Astrocyte (in vitro differentiated cells and primary cell): ENCODE results near the gene SLC35A3. TPM values are rescaled to one million over a fixed set of nuclear protein-coding genes. Genes with fewer than 3 reads are reported as not detected.

Experiments
- DNase-seq: peaks from one replicate; pipeline ENCODE4 v3.0.0-alpha.2; 2010; ENCODE audit warnings: low read depth
- FAIRE-seq: peaks from 2 replicates; lab custom pipeline; 2011; peaks lifted over from hg19 to GRCh38; lab: Jason Lieb, UNC
- H2AFZ ChIP-seq: 2 replicates; pipeline ENCODE4 v1.6.0; 2012; ENCODE audit warnings: low read depth, low read length, inconsistent platforms
- H3K27ac ChIP-seq: 2 replicates; pipeline ENCODE4 v1.5.1; 2011; ENCODE audit warnings: low read depth, low read length, inconsistent platforms
- H3K27me3 ChIP-seq: 2 replicates; pipeline ENCODE4 v1.6.0; 2011; ENCODE audit warnings: low read length, inconsistent platforms; ENCODE audit not compliant: insufficient read depth
- H3K36me3 ChIP-seq: 2 replicates; pipeline ENCODE4 v1.5.1; 2011; ENCODE audit warnings: low read length, inconsistent platforms; ENCODE audit not compliant: insufficient read depth
- H3K4me1 ChIP-seq: 2 replicates; pipeline ENCODE4 v1.5.1; 2011; ENCODE audit warnings: low read length, inconsistent platforms; ENCODE audit not compliant: insufficient read depth
- H3K4me2 ChIP-seq: 2 replicates; pipeline ENCODE4 v1.6.0; 2012; ENCODE audit warnings: low read length, inconsistent platforms
- H3K4me3 ChIP-seq: 2 replicates; pipeline ENCODE4 v1.5.1; 2011; ENCODE audit warnings: low read depth, mild to moderate bottlenecking, low read length, inconsistent platforms; ENCODE audit not compliant: insufficient read depth
- H3K79me2 ChIP-seq: 2 replicates; pipeline ENCODE4 v1.6.0; 2012; ENCODE audit warnings: mild to moderate bottlenecking, low read length, inconsistent platforms; ENCODE audit not compliant: insufficient read depth
- H3K9ac ChIP-seq: 2 replicates; pipeline ENCODE4 v1.6.0; 2012; ENCODE audit warnings: mild to moderate bottlenecking, low read length, inconsistent platforms
- H3K9me3 ChIP-seq: 2 replicates; pipeline ENCODE4 v1.5.1; 2012; ENCODE audit warnings: low read depth, mild to moderate bottlenecking, low read length, inconsistent platforms; ENCODE audit not compliant: insufficient read depth
- H4K20me1 ChIP-seq: 2 replicates; pipeline ENCODE4 v1.6.0; 2012; ENCODE audit warnings: low read length, inconsistent platforms; ENCODE audit not compliant: insufficient read depth
- H3K27ac Mint-ChIP-seq: one replicate; pipeline ENCODE4 v1.8.0; 2021; ENCODE audit warnings: mild to moderate bottlenecking, mixed read lengths; ENCODE audit not compliant: unreplicated experiment
- H3K27me3 Mint-ChIP-seq: one replicate; pipeline ENCODE4 v1.8.0; 2021; ENCODE audit warnings: low read depth, mixed read lengths; ENCODE audit not compliant: unreplicated experiment
- H3K36me3 Mint-ChIP-seq: one replicate; pipeline ENCODE4 v1.8.0; 2021; ENCODE audit warnings: low read depth, mixed read lengths; ENCODE audit not compliant: unreplicated experiment
- H3K4me1 Mint-ChIP-seq: one replicate; pipeline ENCODE4 v1.8.0; 2021; ENCODE audit warnings: low read depth, mixed read lengths; ENCODE audit not compliant: unreplicated experiment
- H3K4me3 Mint-ChIP-seq: one replicate; pipeline ENCODE4 v1.8.0; 2021; ENCODE audit warnings: mild to moderate bottlenecking, moderate library complexity, mixed read lengths; ENCODE audit not compliant: unreplicated experiment
- H3K9me3 Mint-ChIP-seq: one replicate; pipeline ENCODE4 v1.8.0; 2021; ENCODE audit warnings: mild to moderate bottlenecking, mixed read lengths; ENCODE audit not compliant: unreplicated experiment
- EZH2 ChIP-seq: IDR thresholded peaks from 2 replicates; pipeline ENCODE4 v1.6.1; 2012; ENCODE audit warnings: mild to moderate bottlenecking, low read length, inconsistent platforms; ENCODE audit not compliant: insufficient read depth
- total RNA-seq: library from RNA; stranded (reverse); gene quantifications from 2 replicates; pipeline ENCODE4 v1.2.1, GENCODE V29; 2021
- TF ChIP-seq, protein P1 (sequence below): IDR thresholded peaks from 2 replicates; pipeline ENCODE4 v1.5.1; 2011; ENCODE audit warnings: low read depth, mild to moderate bottlenecking, inconsistent platforms, low read length, moderate library complexity; ENCODE audit not compliant: insufficient read depth

SLC35A3 gene
- total RNA-seq, 1 donor from 2014 or later, result 20.5 TPM

DNA sequence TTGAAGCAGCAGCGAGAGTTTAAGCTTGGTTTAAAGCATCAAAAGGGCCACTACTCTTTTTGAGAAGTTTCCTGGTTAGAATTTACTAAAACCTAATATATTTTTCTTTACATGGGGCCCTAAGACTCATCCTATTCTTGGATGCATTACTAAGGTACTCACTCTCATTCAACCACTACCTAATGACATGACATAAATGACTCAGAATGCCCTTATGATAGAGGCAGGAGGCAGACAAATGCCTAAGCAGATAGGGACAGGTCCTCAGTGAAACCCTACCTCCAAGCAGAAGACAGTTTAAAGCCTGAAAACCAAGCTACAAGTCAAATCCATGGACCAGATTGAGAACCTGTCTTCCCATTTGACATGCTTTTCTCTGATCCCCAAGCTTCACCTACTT is 34.3 kb upstream of the SLC35A3 start:
- Mint-ChIP-seq H3K27me3 (peaks cover 2% of the 10 kb centered on the region), H3K9me3 (no peaks in the 10 kb centered on the region), H3K4me3 (no peak overlapping the region), H3K36me3 (no peaks in the 10 kb centered on the region), H3K27ac (no peak overlapping the region), H3K4me1 (no peaks in the 10 kb centered on the region)
- Histone ChIP-seq H3K4me1 (no peaks in the 10 kb centered on the region), H3K79me2 (no peaks in the 10 kb centered on the region), H3K27ac (no peak overlapping the region), H3K4me2 (no peak overlapping the region), H4K20me1 (no peaks in the 10 kb centered on the region), H3K4me3 (no peak overlapping the region), H3K9me3 (no peaks in the 10 kb centered on the region), H3K27me3 (no peaks in the 10 kb centered on the region), H3K9ac (no peak overlapping the region), H3K36me3 (no peaks in the 10 kb centered on the region), H2AFZ (no peak overlapping the region)
- DNase-seq (no peak), FAIRE-seq (no peak)
- TF ChIP-seq EZH2, result no peak
- TF ChIP-seq, protein P1, sequence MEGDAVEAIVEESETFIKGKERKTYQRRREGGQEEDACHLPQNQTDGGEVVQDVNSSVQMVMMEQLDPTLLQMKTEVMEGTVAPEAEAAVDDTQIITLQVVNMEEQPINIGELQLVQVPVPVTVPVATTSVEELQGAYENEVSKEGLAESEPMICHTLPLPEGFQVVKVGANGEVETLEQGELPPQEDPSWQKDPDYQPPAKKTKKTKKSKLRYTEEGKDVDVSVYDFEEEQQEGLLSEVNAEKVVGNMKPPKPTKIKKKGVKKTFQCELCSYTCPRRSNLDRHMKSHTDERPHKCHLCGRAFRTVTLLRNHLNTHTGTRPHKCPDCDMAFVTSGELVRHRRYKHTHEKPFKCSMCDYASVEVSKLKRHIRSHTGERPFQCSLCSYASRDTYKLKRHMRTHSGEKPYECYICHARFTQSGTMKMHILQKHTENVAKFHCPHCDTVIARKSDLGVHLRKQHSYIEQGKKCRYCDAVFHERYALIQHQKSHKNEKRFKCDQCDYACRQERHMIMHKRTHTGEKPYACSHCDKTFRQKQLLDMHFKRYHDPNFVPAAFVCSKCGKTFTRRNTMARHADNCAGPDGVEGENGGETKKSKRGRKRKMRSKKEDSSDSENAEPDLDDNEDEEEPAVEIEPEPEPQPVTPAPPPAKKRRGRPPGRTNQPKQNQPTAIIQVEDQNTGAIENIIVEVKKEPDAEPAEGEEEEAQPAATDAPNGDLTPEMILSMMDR, result no peak

DNA sequence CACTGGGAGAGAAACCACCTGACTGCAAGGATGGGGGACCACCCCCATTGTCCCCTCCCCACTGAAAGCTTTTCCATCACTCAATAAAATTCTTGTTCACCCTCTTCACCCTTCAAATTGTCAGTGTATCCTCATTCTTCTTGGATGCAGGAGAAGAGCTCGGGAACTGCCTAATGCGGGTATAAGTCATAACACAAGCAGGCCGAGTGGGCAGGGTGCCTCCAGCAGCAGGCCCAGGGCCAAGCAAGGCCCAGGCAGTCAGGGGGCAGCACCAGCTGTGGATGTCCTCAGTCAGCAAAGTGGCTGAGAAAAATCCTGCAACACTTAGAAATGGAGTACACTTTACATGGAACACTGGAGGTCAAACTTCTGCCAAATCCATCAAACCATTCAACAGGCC is 33.7 kb upstream of the SLC35A3 start:
- Histone ChIP-seq H3K9ac (no peak overlapping the region), H3K4me1 (no peaks in the 10 kb centered on the region), H3K27ac (no peak overlapping the region), H2AFZ (no peak overlapping the region), H3K9me3 (no peaks in the 10 kb centered on the region), H3K27me3 (no peaks in the 10 kb centered on the region), H3K4me2 (no peak overlapping the region), H3K36me3 (no peaks in the 10 kb centered on the region), H3K4me3 (no peak overlapping the region), H3K79me2 (no peaks in the 10 kb centered on the region), H4K20me1 (no peaks in the 10 kb centered on the region)
- Mint-ChIP-seq H3K4me3 (no peak overlapping the region), H3K4me1 (no peaks in the 10 kb centered on the region), H3K9me3 (no peaks in the 10 kb centered on the region), H3K27ac (no peak overlapping the region), H3K27me3 (peaks cover 2% of the 10 kb centered on the region), H3K36me3 (no peaks in the 10 kb centered on the region)
- FAIRE-seq (no peak), DNase-seq (no peak)
- TF ChIP-seq EZH2, result no peak
- TF ChIP-seq, protein P1, result no peak

DNA sequence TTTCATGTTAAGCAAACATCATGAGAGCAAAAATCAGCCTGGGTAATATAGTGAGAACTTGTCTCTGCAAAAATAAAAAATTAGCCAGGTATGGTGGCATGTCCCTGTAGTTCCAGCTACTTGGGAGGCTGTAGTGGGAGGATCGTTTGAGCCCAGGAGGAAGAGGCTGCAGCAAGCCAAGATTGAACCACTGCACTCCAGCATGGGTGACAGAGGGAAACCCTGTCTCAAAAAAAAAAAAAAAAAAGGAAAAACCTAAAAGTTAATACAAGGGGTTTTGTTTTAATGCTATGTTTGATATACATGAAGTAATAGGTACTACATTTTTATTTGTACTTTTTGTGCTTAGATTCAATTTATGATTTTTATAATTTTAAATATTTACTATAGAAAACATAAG is 27.1 kb upstream of the SLC35A3 start:
- Histone ChIP-seq H4K20me1 (no peaks in the 10 kb centered on the region), H3K4me2 (no peak overlapping the region), H3K9ac (no peak overlapping the region), H3K27me3 (no peaks in the 10 kb centered on the region), H3K4me3 (no peak overlapping the region), H3K4me1 (no peaks in the 10 kb centered on the region), H3K36me3 (no peaks in the 10 kb centered on the region), H3K9me3 (no peaks in the 10 kb centered on the region), H3K27ac (no peak overlapping the region), H3K79me2 (no peaks in the 10 kb centered on the region), H2AFZ (peak overlapping the region; percentile 23)
- TF ChIP-seq, protein P1, result no peak
- no peak for TF ChIP-seq EZH2
- no peak for FAIRE-seq
- Mint-ChIP-seq H3K27me3 (peaks cover 2% of the 10 kb centered on the region), H3K36me3 (no peaks in the 10 kb centered on the region), H3K4me1 (peaks cover 8% of the 10 kb centered on the region), H3K27ac (no peak overlapping the region), H3K4me3 (no peak overlapping the region), H3K9me3 (no peaks in the 10 kb centered on the region)
- no peak for DNase-seq
